CD4-positive, alpha-beta T cell treated with Interleukin-6 for 4 hours (primary cell): Measurements from ENCODE around the gene BACH2.
A peak's percentile ranks its signal among the peaks of the same experiment; 100 is the strongest.
"Not testable (repeated sequence)": the region's sequence is repeated elsewhere in the genome, so short reads cannot be mapped to it uniquely, and the experiment has no call there.

ENCODE experiments used
- DNase-seq: peaks from one replicate; pipeline ENCODE4 v3.0.0-alpha.2; 2020; ENCODE audit warnings: mixed read lengths

Gene BACH2

GRCh38 chr6:90053614-90054013, 243.0 kb downstream of the BACH2 start:
- DNase-seq = no peak

GRCh38 chr6:90049295-90049694, 247.3 kb downstream of the BACH2 start:
- DNase-seq = no peak

GRCh38 chr6:90048206-90048967, 248.3 kb downstream of the BACH2 start:
- DNase-seq = no peak

GRCh38 chr6:90045535-90045934, 251.1 kb downstream of the BACH2 start:
- DNase-seq = no peak

- no peak for DNase-seq
Measured at GRCh38 chr6:90044833-90045381, 251.7 kb downstream of the BACH2 start.

GRCh38 chr6:90044182-90044832, 252.3 kb downstream of the BACH2 start:
- no peak for DNase-seq

- no peak for DNase-seq
Measured at GRCh38 chr6:90040931-90041330, 255.7 kb downstream of the BACH2 start.

GRCh38 chr6:90039911-90040310, 256.7 kb downstream of the BACH2 start:
- DNase-seq = no peak

GRCh38 chr6:90038961-90039653, 257.5 kb downstream of the BACH2 start:
- DNase-seq = no peak

GRCh38 chr6:90036963-90037362, 259.7 kb downstream of the BACH2 start:
- no peak for DNase-seq

- DNase-seq = no peak
Measured at GRCh38 chr6:90035047-90035723, 261.5 kb downstream of the BACH2 start.

GRCh38 chr6:90033746-90034271, 262.8 kb downstream of the BACH2 start:
- no peak for DNase-seq

- DNase-seq = not testable (repeated sequence)
Measured at GRCh38 chr6:90032489-90033212, 264.0 kb downstream of the BACH2 start.

- DNase-seq = no peak
Measured at GRCh38 chr6:90028995-90029635, 267.5 kb downstream of the BACH2 start.

- no peak for DNase-seq
Measured at GRCh38 chr6:90028066-90028778, 268.4 kb downstream of the BACH2 start.

- no peak for DNase-seq
Measured at GRCh38 chr6:90026216-90026615, 270.4 kb downstream of the BACH2 start.

- DNase-seq = peak; percentile 15
Measured at GRCh38 chr6:90025523-90026061, 271.1 kb downstream of the BACH2 start.

- DNase-seq = no peak
Measured at GRCh38 chr6:90024633-90025032, 272.0 kb downstream of the BACH2 start.

GRCh38 chr6:90021711-90022110, 274.9 kb downstream of the BACH2 start:
- DNase-seq = no peak

GRCh38 chr6:90020746-90021145, 275.9 kb downstream of the BACH2 start:
- no peak for DNase-seq

- no peak for DNase-seq
Measured at GRCh38 chr6:90019216-90019615, 277.4 kb downstream of the BACH2 start.
